ENCODE results near the gene COBLL1. TPM values are rescaled to one million over a fixed set of nuclear protein-coding genes. Genes with fewer than 3 reads are reported as not detected.

COBLL1 gene
- total RNA-seq, 1 donor from 2014 or later: 95.3 TPM

GRCh38 chr2:164826293-164827243 lies 15.1 kb downstream of the COBLL1 start:
- intact Hi-C loops (cut with DNase I): no loop called here
- no peaks in the 10 kb centered on the region for H3K9me3 ChIP-seq
- no peak for TF ChIP-seq CTCF (IDR thresholded peaks at IDR 0.05)
- no peaks in the 10 kb centered on the region for H3K27me3 ChIP-seq
- no peak overlapping the region for H3K27ac ChIP-seq
- H3K36me3 ChIP-seq: no peaks in the 10 kb centered on the region
- H3K4me3 ChIP-seq: no peak overlapping the region
- peaks cover 7% of the 10 kb centered on the region for H3K4me1 ChIP-seq
- DNase-seq (peak; percentile 65), ATAC-seq (peak; percentile 97)

- ATAC-seq: no peak
- Histone ChIP-seq H3K27ac (no peak overlapping the region), H3K4me1 (peaks cover 7% of the 10 kb centered on the region)
Measured at GRCh38 chr2:164824872-164825271, 16.8 kb downstream of the COBLL1 start.

GRCh38 chr2:164823126-164823525 lies 18.5 kb downstream of the COBLL1 start:
- H3K27ac ChIP-seq: no peak overlapping the region
- H3K4me3 ChIP-seq: no peak overlapping the region
- H3K4me1 ChIP-seq: peaks cover 7% of the 10 kb centered on the region
- no peaks in the 10 kb centered on the region for H3K27me3 ChIP-seq
- intact Hi-C loops (cut with DNase I): no loop called here
- H3K9me3 ChIP-seq: no peaks in the 10 kb centered on the region
- TF ChIP-seq CTCF (IDR thresholded peaks at IDR 0.05): no peak
- no peaks in the 10 kb centered on the region for H3K36me3 ChIP-seq
- ATAC-seq (no peak), DNase-seq (no peak)

More at GRCh38 chr2:164824872-164825271, 16.8 kb downstream of the COBLL1 start:
- Histone ChIP-seq H3K36me3 (no peaks in the 10 kb centered on the region), H3K4me3 (no peak overlapping the region), H3K27me3 (no peaks in the 10 kb centered on the region), H3K9me3 (no peaks in the 10 kb centered on the region)
- TF ChIP-seq CTCF (IDR thresholded peaks at IDR 0.05): no peak
- intact Hi-C loops (cut with DNase I): no loop called here
- DNase-seq: no peak

GRCh38 chr2:164821338-164821737 lies 20.3 kb downstream of the COBLL1 start:
- Histone ChIP-seq H3K27ac (no peak overlapping the region), H3K4me1 (peaks cover 2% of the 10 kb centered on the region), H3K9me3 (no peaks in the 10 kb centered on the region), H3K27me3 (no peaks in the 10 kb centered on the region), H3K4me3 (no peak overlapping the region), H3K36me3 (no peaks in the 10 kb centered on the region)
- no peak for ATAC-seq
- no peak for TF ChIP-seq CTCF (IDR thresholded peaks at IDR 0.05)
- DNase-seq: no peak
- intact Hi-C loops (cut with DNase I): no loop called here

- H3K9me3 ChIP-seq: no peaks in the 10 kb centered on the region
- no peak overlapping the region for H3K27ac ChIP-seq
- TF ChIP-seq CTCF (IDR thresholded peaks at IDR 0.05): no peak
- H3K4me1 ChIP-seq: no peaks in the 10 kb centered on the region
- DNase-seq: no peak
- intact Hi-C loops (cut with DNase I): no loop called here
- H3K27me3 ChIP-seq: no peaks in the 10 kb centered on the region
- H3K36me3 ChIP-seq: no peaks in the 10 kb centered on the region
- H3K4me3 ChIP-seq: no peak overlapping the region
- ATAC-seq: no peak
Measured at GRCh38 chr2:164818149-164819136, 23.2 kb downstream of the COBLL1 start.

All from upper lobe of right lung (tissue), 1 donor.